ENCODE results near the gene TBC1D2. TPM values are rescaled to one million over a fixed set of nuclear protein-coding genes. Genes with fewer than 3 reads are reported as not detected.

TBC1D2 gene
- total RNA-seq, 1 donor = 78.6 TPM

- TF ChIP-seq, protein P1, sequence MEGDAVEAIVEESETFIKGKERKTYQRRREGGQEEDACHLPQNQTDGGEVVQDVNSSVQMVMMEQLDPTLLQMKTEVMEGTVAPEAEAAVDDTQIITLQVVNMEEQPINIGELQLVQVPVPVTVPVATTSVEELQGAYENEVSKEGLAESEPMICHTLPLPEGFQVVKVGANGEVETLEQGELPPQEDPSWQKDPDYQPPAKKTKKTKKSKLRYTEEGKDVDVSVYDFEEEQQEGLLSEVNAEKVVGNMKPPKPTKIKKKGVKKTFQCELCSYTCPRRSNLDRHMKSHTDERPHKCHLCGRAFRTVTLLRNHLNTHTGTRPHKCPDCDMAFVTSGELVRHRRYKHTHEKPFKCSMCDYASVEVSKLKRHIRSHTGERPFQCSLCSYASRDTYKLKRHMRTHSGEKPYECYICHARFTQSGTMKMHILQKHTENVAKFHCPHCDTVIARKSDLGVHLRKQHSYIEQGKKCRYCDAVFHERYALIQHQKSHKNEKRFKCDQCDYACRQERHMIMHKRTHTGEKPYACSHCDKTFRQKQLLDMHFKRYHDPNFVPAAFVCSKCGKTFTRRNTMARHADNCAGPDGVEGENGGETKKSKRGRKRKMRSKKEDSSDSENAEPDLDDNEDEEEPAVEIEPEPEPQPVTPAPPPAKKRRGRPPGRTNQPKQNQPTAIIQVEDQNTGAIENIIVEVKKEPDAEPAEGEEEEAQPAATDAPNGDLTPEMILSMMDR (IDR thresholded peaks at IDR 0.05; ENCODE audit: insufficient read depth, low read depth, low read length) = no peak
- H3K4me3 ChIP-seq (ENCODE audit: low read depth, low read length) = no peak overlapping the region
- DNase-seq (ENCODE audit: low read depth) = no peak
Observed at GRCh38 chr9:98242426-98242825, 13.0 kb downstream of the TBC1D2 start.

GRCh38 chr9:98241357-98242300 lies 13.8 kb downstream of the TBC1D2 start:
- no peak for DNase-seq (ENCODE audit: low read depth)
- TF ChIP-seq, protein P1 (IDR thresholded peaks at IDR 0.05; ENCODE audit: insufficient read depth, low read depth, low read length) = no peak
- H3K4me3 ChIP-seq (ENCODE audit: low read depth, low read length) = no peak overlapping the region

- H3K4me3 ChIP-seq (ENCODE audit: low read depth, low read length) = no peak overlapping the region
- no peak for DNase-seq (ENCODE audit: low read depth)
- TF ChIP-seq, protein P1 (IDR thresholded peaks at IDR 0.05; ENCODE audit: insufficient read depth, low read depth, low read length) = no peak
Observed at GRCh38 chr9:98240475-98240874, 15.0 kb downstream of the TBC1D2 start.

- DNase-seq (ENCODE audit: low read depth) = no peak
- H3K4me3 ChIP-seq (ENCODE audit: low read depth, low read length) = no peak overlapping the region
- TF ChIP-seq, protein P1 (IDR thresholded peaks at IDR 0.05; ENCODE audit: insufficient read depth, low read depth, low read length) = no peak
Observed at GRCh38 chr9:98236901-98237487, 18.5 kb downstream of the TBC1D2 start.

GRCh38 chr9:98235126-98235525 lies 20.3 kb downstream of the TBC1D2 start:
- no peak overlapping the region for H3K4me3 ChIP-seq (ENCODE audit: low read depth, low read length)
- TF ChIP-seq, protein P1 (IDR thresholded peaks at IDR 0.05; ENCODE audit: insufficient read depth, low read depth, low read length) = no peak
- DNase-seq (ENCODE audit: low read depth) = peak; percentile 88

GRCh38 chr9:98234245-98234825 lies 21.1 kb downstream of the TBC1D2 start:
- peak; percentile 87 for DNase-seq (ENCODE audit: low read depth)
- TF ChIP-seq, protein P1 (IDR thresholded peaks at IDR 0.05; ENCODE audit: insufficient read depth, low read depth, low read length) = peak; percentile 12

More at GRCh38 chr9:98234245-98234825, 21.1 kb downstream of the TBC1D2 start:
- no peak overlapping the region for H3K4me3 ChIP-seq (ENCODE audit: low read depth, low read length)
